B cell (primary cell): ENCODE results near the gene TMEM82. TPM values are rescaled to one million over a fixed set of nuclear protein-coding genes. Genes with fewer than 3 reads are reported as not detected.

Experiments used
- ATAC-seq: fragments of 200-7000 bp; cut with Tn5 transposase; one replicate; pipeline ENCODE4 v1.10.0; 2021; ENCODE audit warnings: low read depth, mild to moderate bottlenecking, moderate number of reproducible peaks, moderate library complexity
- CTCF ChIA-PET: fragments of 350-600 bp; sonication (Branson Sonifier 250); formaldehyde crosslinking; loops from one replicate; lab custom pipeline; 2021; ENCODE audit warnings: antibody characterized with exemption, inconsistent platforms; lab: Charles Lee
- POLR2A ChIA-PET: fragments of 350-600 bp; sonication (Branson Sonifier 250); formaldehyde crosslinking; loops from one replicate; lab custom pipeline; 2021; ENCODE audit warnings: antibody characterized with exemption; lab: Charles Lee
- DNase-seq: peaks from one replicate; pipeline ENCODE4 v3.0.0; 2013
- H2AFZ ChIP-seq: 2 replicates; pipeline ENCODE4 v1.6.1; 2012; ENCODE audit warnings: mild to moderate bottlenecking, low read depth, low read length; ENCODE audit not compliant: insufficient read depth, poor library complexity, severe bottlenecking
- H3K27ac ChIP-seq, 2 donors: 1 replicate in 1 of 2; 2 replicates in 1 of 2; pipeline ENCODE4 v1.5.1; 2012 to 2013; ENCODE audit warnings: low read length in 2 of 2, mild to moderate bottlenecking in 2 of 2, moderate library complexity in 1 of 2
- H3K27me3 ChIP-seq, 4 experiments: fragments of 200-600 bp in 1 of 4; sonication (generic) in 1 of 4; replicated peaks in 1 of 4; 1 replicate in 2 of 4; 2 replicates in 2 of 4; pipeline versions ENCODE4 v1.6.1 to v1.7.0; 2013 to 2016; ENCODE audit warnings: low read length in 3 of 4, mild to moderate bottlenecking in 2 of 4, mixed read lengths in 1 of 4, moderate library complexity in 1 of 4; ENCODE audit not compliant: insufficient read depth in 4 of 4, control insufficient read depth in 3 of 4; ENCODE audit errors: control extremely low read depth in 1 of 4
- H3K36me3 ChIP-seq, 2 experiments: replicated peaks in 1 of 2; 1 replicate in 1 of 2; 2 replicates in 1 of 2; pipeline versions ENCODE4 v1.6.1 to v1.7.1; 2013; ENCODE audit warnings: low read length in 1 of 2; ENCODE audit not compliant: insufficient read depth in 2 of 2, control insufficient read depth in 1 of 2; ENCODE audit errors: control extremely low read depth in 1 of 2, extremely low read depth in 1 of 2
- H3K4me1 ChIP-seq, 2 donors: fragments of 200-600 bp in 1 of 2; sonication (generic) in 1 of 2; 1 replicate in 1 of 2; 2 replicates in 1 of 2; pipeline versions ENCODE4 v1.5.1 to v1.6.1; 2013 to 2017; ENCODE audit warnings: low read length in 2 of 2; ENCODE audit not compliant: control insufficient read depth in 2 of 2, insufficient read depth in 2 of 2
- H3K4me2 ChIP-seq: replicated peaks from 2 replicates; pipeline ENCODE3; 2012; ENCODE audit warnings: mild to moderate bottlenecking, low read depth, low read length; ENCODE audit not compliant: poor library complexity, severe bottlenecking
- H3K4me3 ChIP-seq, 5 experiments: fragments of 200-600 bp in 1 of 5; sonication (generic) in 1 of 5; 1 replicate in 3 of 5; 2 replicates in 2 of 5; pipeline versions ENCODE4 v1.5.1 to v1.7.0; 2011 to 2016; ENCODE audit warnings: low read length in 4 of 5, mild to moderate bottlenecking in 4 of 5, low read depth in 2 of 5, control low read depth in 1 of 5, moderate library complexity in 1 of 5; ENCODE audit not compliant: insufficient read depth in 1 of 5; ENCODE audit errors: control extremely low read depth in 1 of 5, extremely low read depth in 1 of 5
- H3K79me2 ChIP-seq: fragments of 200-600 bp; sonication (generic); one replicate; pipeline ENCODE4 v1.6.0; 2016; ENCODE audit warnings: low read length; ENCODE audit not compliant: control insufficient read depth, insufficient read depth
- H3K9ac ChIP-seq: fragments of 200-600 bp; sonication (generic); 2 replicates; pipeline ENCODE4 v1.6.1; 2017; ENCODE audit warnings: mild to moderate bottlenecking, low read length, moderate library complexity
- H3K9me3 ChIP-seq, 3 donors: one replicate each; pipeline versions ENCODE4 v1.6.1 to v1.7.1; 2013; ENCODE audit warnings: low read length in 2 of 3; ENCODE audit not compliant: control insufficient read depth in 2 of 3, insufficient read depth in 1 of 3; ENCODE audit errors: control extremely low read depth in 1 of 3
- H4K20me1 ChIP-seq: 2 replicates; pipeline ENCODE4 v1.6.0; 2012; ENCODE audit warnings: mild to moderate bottlenecking, low read length; ENCODE audit not compliant: insufficient read depth, control insufficient read depth, poor library complexity, severe bottlenecking
- H3K27ac Mint-ChIP-seq: one replicate; pipeline ENCODE4 v1.8.0; 2021; ENCODE audit warnings: mixed read lengths
- H3K27me3 Mint-ChIP-seq: one replicate; pipeline ENCODE4 v1.8.0; 2021; ENCODE audit warnings: mixed read lengths
- H3K4me1 Mint-ChIP-seq: one replicate; pipeline ENCODE4 v1.8.0; 2021; ENCODE audit warnings: mixed read lengths
- H3K4me3 Mint-ChIP-seq: one replicate; pipeline ENCODE4 v1.8.0; 2021; ENCODE audit warnings: mixed read lengths
- H3K9me3 Mint-ChIP-seq: one replicate; pipeline ENCODE4 v1.8.0; 2022; ENCODE audit warnings: mixed read lengths; ENCODE audit not compliant: insufficient read depth
- CTCF ChIP-seq: fragments of 200-600 bp; IDR thresholded peaks from one replicate; pipeline ENCODE4 v1.8.0; 2022; ENCODE audit warnings: antibody characterized with exemption, mild to moderate bottlenecking
- EZH2 ChIP-seq: IDR thresholded peaks from 2 replicates; pipeline ENCODE4 v1.6.1; 2012; ENCODE audit warnings: borderline replicate concordance, low read depth, mild to moderate bottlenecking, moderate library complexity, low read length; ENCODE audit not compliant: insufficient read depth, poor library complexity, severe bottlenecking
- WGBS: methylation state at CpG from one replicate; pipeline ENCODE4 v1.1.5; 2013; ENCODE audit warnings: missing lambda C conversion rate; ENCODE audit not compliant: insufficient coverage; 5-methylcytosine and 5-hydroxymethylcytosine counted together
- intact Hi-C: fragments of 100-400 bp; cut with micrococcal nuclease; formaldehyde crosslinking; loops from one replicate; pipeline ENCODE4 v1.10.0; 2022
- polyA plus RNA-seq: library from polyadenylated mRNA; depleted of rRNA; stranded (reverse); fragments of >200 nt; gene quantifications from 2 replicates; pipeline ENCODE4 v1.2.3, GENCODE V29; 2012
- total RNA-seq, 2 donors: library from RNA; stranded (reverse); fragments of 120-200 nt in 1 of 2; gene quantifications; 1 replicate in 1 of 2; 2 replicates in 1 of 2; pipeline versions ENCODE4 v1.2.3 to v1.2.4, GENCODE V29; 2013 to 2022

Gene TMEM82
- total and polyA plus RNA-seq, 2 donors (not counting 1 experiment from before 2014, with no cell fraction given) = not detected

- DNase-seq (no peak), ATAC-seq (no peak)
- Histone ChIP-seq H3K4me1 (no peaks in the 10 kb centered on the region), H3K36me3 (peaks cover 0 to 79% of the 10 kb centered on the region in 2 experiments), H2AFZ (no peak overlapping the region), H3K27ac (no peak overlapping the region), H3K9ac (no peak overlapping the region), H4K20me1 (peaks cover 23% of the 10 kb centered on the region), H3K79me2 (peaks cover 10% of the 10 kb centered on the region), H3K27me3 (no peaks in the 10 kb centered on the region), H3K4me3 (no peak overlapping the region), H3K4me2 (no peak overlapping the region), H3K9me3 (no peaks in the 10 kb centered on the region)
- 91% methylated on average over 2 of the region's 3 CpGs for WGBS
- Mint-ChIP-seq H3K9me3 (no peaks in the 10 kb centered on the region), H3K27ac (no peak overlapping the region), H3K27me3 (no peaks in the 10 kb centered on the region), H3K4me1 (no peaks in the 10 kb centered on the region), H3K4me3 (no peak overlapping the region)
- intact Hi-C loops = no loop called here
- no peak for TF ChIP-seq EZH2
- ChIA-PET CTCF (interaction anchor here (0.6 to 1.3 kb wide), 3 partner anchors 24 to 149 kb away, joined by 3 to 5 read pairs (median 4); no protein-coding TSS in a partner anchor), POLR2A (interaction anchor here (0.6 kb wide), 1 partner anchor 127 kb away, joined by 9 read pairs; no protein-coding TSS in a partner anchor)
These were observed 21.4 kb upstream of the TMEM82 start for GRCh38 chr1:15720861-15721260.

GRCh38 chr1:15722411-15722810, 19.9 kb upstream of the TMEM82 start:
- DNase-seq = no peak
- Histone ChIP-seq H3K36me3 (peaks cover 0 to 80% of the 10 kb centered on the region in 2 experiments), H3K4me3 (no peak overlapping the region), H3K27ac (no peak overlapping the region), H3K9ac (no peak overlapping the region), H3K79me2 (peaks cover 4% of the 10 kb centered on the region), H4K20me1 (peaks cover 11% of the 10 kb centered on the region), H3K9me3 (no peaks in the 10 kb centered on the region), H3K4me2 (no peak overlapping the region), H2AFZ (no peak overlapping the region), H3K4me1 (no peaks in the 10 kb centered on the region), H3K27me3 (no peaks in the 10 kb centered on the region)
- TF ChIP-seq CTCF (no peak), EZH2 (no peak)
- intact Hi-C loops = no loop called here
- no CpG with 5 or more reads among the region's 4 CpGs for WGBS
- Mint-ChIP-seq H3K4me1 (no peaks in the 10 kb centered on the region), H3K4me3 (no peak overlapping the region), H3K27me3 (no peaks in the 10 kb centered on the region), H3K27ac (no peak overlapping the region), H3K9me3 (no peaks in the 10 kb centered on the region)
- ATAC-seq = no peak
- POLR2A ChIA-PET = no interaction called here
- CTCF ChIA-PET = interaction anchor here (1.2 kb wide), 1 partner anchor 9 kb away, joined by 3 read pairs; no protein-coding TSS in a partner anchor
